Neural cell (in vitro differentiated cells): ENCODE results near the gene MS4A18.
"Not testable (repeated sequence)": the region's sequence is repeated elsewhere in the genome, so short reads cannot be mapped to it uniquely, and the experiment has no call there.

Experiments
- EP300 ChIP-seq: fragments of 450-650 bp; conservative IDR thresholded peaks from 2 replicates; pipeline ENCODE4 v1.6.1; 2014; ENCODE audit warnings: antibody characterized with exemption, mild to moderate bottlenecking, moderate library complexity; ENCODE audit not compliant: poor library complexity, severe bottlenecking
- EZH2 ChIP-seq: fragments of 200-600, 300-800 bp; shearing (Covaris generic), sonication (generic); IDR thresholded peaks from 2 replicates; pipeline ENCODE4 v1.6.1; 2014; ENCODE audit warnings: antibody characterized with exemption, low read length, borderline replicate concordance, mild to moderate bottlenecking; ENCODE audit not compliant: insufficient read depth, poor library complexity, severe bottlenecking
- MXI1 ChIP-seq: fragments of 450-650 bp; conservative IDR thresholded peaks from 2 replicates; pipeline ENCODE4 v1.6.1; 2014; ENCODE audit warnings: antibody characterized with exemption, mild to moderate bottlenecking; ENCODE audit not compliant: poor library complexity, severe bottlenecking
- POLR2AphosphoS5 ChIP-seq: IDR thresholded peaks from 2 replicates; pipeline ENCODE4 v1.6.1; 2012
- RAD21 ChIP-seq: fragments of 450-650 bp; conservative IDR thresholded peaks from 2 replicates; pipeline ENCODE4 v1.6.1; 2014; ENCODE audit warnings: antibody characterized with exemption, mild to moderate bottlenecking, moderate library complexity
- SMC3 ChIP-seq: fragments of 450-650 bp; conservative IDR thresholded peaks from 2 replicates; pipeline ENCODE4 v1.6.1; 2014; ENCODE audit warnings: antibody characterized with exemption, mild to moderate bottlenecking, moderate library complexity; ENCODE audit not compliant: poor library complexity
- TF ChIP-seq, protein P1 (sequence below): fragments of 450-650 bp; IDR thresholded peaks from 2 replicates; pipeline ENCODE4 v1.5.1; 2014; ENCODE audit warnings: antibody characterized with exemption, mild to moderate bottlenecking, moderate library complexity; ENCODE audit not compliant: poor library complexity, severe bottlenecking
- TF ChIP-seq, protein P2 (sequence below): IDR thresholded peaks from 2 replicates; pipeline ENCODE4 v1.6.1; 2012; ENCODE audit warnings: borderline replicate concordance

DNA sequence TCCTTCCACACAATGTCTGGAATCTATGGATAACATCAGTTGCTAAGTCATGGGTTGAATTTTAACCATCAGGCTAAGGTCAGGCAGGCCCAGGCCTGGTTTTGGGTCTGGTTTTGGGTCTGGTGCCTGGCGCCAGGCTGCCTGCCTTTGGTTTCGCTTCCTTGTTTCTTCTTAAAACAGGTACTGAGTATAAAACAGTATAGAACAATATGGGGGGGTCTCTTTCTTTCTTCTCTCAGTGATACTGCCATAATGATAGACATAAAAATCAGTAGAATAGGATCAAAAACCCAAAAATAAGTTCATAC is 40.0 kb upstream of the MS4A18 start:
- not testable (repeated sequence) for TF ChIP-seq POLR2AphosphoS5, RAD21, MXI1, EP300, SMC3, EZH2
- TF ChIP-seq, protein P1, sequence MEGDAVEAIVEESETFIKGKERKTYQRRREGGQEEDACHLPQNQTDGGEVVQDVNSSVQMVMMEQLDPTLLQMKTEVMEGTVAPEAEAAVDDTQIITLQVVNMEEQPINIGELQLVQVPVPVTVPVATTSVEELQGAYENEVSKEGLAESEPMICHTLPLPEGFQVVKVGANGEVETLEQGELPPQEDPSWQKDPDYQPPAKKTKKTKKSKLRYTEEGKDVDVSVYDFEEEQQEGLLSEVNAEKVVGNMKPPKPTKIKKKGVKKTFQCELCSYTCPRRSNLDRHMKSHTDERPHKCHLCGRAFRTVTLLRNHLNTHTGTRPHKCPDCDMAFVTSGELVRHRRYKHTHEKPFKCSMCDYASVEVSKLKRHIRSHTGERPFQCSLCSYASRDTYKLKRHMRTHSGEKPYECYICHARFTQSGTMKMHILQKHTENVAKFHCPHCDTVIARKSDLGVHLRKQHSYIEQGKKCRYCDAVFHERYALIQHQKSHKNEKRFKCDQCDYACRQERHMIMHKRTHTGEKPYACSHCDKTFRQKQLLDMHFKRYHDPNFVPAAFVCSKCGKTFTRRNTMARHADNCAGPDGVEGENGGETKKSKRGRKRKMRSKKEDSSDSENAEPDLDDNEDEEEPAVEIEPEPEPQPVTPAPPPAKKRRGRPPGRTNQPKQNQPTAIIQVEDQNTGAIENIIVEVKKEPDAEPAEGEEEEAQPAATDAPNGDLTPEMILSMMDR, result not testable (repeated sequence)
- TF ChIP-seq, protein P2, sequence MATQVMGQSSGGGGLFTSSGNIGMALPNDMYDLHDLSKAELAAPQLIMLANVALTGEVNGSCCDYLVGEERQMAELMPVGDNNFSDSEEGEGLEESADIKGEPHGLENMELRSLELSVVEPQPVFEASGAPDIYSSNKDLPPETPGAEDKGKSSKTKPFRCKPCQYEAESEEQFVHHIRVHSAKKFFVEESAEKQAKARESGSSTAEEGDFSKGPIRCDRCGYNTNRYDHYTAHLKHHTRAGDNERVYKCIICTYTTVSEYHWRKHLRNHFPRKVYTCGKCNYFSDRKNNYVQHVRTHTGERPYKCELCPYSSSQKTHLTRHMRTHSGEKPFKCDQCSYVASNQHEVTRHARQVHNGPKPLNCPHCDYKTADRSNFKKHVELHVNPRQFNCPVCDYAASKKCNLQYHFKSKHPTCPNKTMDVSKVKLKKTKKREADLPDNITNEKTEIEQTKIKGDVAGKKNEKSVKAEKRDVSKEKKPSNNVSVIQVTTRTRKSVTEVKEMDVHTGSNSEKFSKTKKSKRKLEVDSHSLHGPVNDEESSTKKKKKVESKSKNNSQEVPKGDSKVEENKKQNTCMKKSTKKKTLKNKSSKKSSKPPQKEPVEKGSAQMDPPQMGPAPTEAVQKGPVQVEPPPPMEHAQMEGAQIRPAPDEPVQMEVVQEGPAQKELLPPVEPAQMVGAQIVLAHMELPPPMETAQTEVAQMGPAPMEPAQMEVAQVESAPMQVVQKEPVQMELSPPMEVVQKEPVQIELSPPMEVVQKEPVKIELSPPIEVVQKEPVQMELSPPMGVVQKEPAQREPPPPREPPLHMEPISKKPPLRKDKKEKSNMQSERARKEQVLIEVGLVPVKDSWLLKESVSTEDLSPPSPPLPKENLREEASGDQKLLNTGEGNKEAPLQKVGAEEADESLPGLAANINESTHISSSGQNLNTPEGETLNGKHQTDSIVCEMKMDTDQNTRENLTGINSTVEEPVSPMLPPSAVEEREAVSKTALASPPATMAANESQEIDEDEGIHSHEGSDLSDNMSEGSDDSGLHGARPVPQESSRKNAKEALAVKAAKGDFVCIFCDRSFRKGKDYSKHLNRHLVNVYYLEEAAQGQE, result not testable (repeated sequence)
